ENCODE measurements around the gene AGAP1. TPM values are rescaled to one million over a fixed set of nuclear protein-coding genes. Genes with fewer than 3 reads are reported as not detected.

The AGAP1 gene
- polyA plus RNA-seq, 1 donor from 2014 or later = 17.4 TPM

- H3K4me3 ChIP-seq (ENCODE audit: low read length) = no peak overlapping the region
- H3K79me2 ChIP-seq (replicated peaks; ENCODE audit: insufficient read depth, low read length) = no peaks in the 10 kb centered on the region
- H2AFZ ChIP-seq (ENCODE audit: low read depth, low read length) = no peak overlapping the region
- no peaks in the 10 kb centered on the region for H3K36me3 ChIP-seq (ENCODE audit: insufficient read depth, low read length)
- TF ChIP-seq MXI1 (conservative IDR thresholded peaks at IDR 0.05; ENCODE audit: poor library complexity, severe bottlenecking) (no peak), EP300 (conservative IDR thresholded peaks at IDR 0.05; ENCODE audit: poor library complexity, severe bottlenecking) (no peak), RAD21 (conservative IDR thresholded peaks at IDR 0.05) (no peak), SMC3 (conservative IDR thresholded peaks at IDR 0.05; ENCODE audit: poor library complexity) (no peak), POLR2AphosphoS5 (IDR thresholded peaks at IDR 0.05) (no peak), EZH2 (IDR thresholded peaks at IDR 0.05; ENCODE audit: borderline replicate concordance, insufficient read depth, low read length, poor library complexity, severe bottlenecking) (no peak), TAF1 (IDR thresholded peaks at IDR 0.05; ENCODE audit: low read depth) (no peak)
- TF ChIP-seq, protein P1, sequence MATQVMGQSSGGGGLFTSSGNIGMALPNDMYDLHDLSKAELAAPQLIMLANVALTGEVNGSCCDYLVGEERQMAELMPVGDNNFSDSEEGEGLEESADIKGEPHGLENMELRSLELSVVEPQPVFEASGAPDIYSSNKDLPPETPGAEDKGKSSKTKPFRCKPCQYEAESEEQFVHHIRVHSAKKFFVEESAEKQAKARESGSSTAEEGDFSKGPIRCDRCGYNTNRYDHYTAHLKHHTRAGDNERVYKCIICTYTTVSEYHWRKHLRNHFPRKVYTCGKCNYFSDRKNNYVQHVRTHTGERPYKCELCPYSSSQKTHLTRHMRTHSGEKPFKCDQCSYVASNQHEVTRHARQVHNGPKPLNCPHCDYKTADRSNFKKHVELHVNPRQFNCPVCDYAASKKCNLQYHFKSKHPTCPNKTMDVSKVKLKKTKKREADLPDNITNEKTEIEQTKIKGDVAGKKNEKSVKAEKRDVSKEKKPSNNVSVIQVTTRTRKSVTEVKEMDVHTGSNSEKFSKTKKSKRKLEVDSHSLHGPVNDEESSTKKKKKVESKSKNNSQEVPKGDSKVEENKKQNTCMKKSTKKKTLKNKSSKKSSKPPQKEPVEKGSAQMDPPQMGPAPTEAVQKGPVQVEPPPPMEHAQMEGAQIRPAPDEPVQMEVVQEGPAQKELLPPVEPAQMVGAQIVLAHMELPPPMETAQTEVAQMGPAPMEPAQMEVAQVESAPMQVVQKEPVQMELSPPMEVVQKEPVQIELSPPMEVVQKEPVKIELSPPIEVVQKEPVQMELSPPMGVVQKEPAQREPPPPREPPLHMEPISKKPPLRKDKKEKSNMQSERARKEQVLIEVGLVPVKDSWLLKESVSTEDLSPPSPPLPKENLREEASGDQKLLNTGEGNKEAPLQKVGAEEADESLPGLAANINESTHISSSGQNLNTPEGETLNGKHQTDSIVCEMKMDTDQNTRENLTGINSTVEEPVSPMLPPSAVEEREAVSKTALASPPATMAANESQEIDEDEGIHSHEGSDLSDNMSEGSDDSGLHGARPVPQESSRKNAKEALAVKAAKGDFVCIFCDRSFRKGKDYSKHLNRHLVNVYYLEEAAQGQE (IDR thresholded peaks at IDR 0.05; ENCODE audit: borderline replicate concordance) = no peak
- TF ChIP-seq, protein P2, sequence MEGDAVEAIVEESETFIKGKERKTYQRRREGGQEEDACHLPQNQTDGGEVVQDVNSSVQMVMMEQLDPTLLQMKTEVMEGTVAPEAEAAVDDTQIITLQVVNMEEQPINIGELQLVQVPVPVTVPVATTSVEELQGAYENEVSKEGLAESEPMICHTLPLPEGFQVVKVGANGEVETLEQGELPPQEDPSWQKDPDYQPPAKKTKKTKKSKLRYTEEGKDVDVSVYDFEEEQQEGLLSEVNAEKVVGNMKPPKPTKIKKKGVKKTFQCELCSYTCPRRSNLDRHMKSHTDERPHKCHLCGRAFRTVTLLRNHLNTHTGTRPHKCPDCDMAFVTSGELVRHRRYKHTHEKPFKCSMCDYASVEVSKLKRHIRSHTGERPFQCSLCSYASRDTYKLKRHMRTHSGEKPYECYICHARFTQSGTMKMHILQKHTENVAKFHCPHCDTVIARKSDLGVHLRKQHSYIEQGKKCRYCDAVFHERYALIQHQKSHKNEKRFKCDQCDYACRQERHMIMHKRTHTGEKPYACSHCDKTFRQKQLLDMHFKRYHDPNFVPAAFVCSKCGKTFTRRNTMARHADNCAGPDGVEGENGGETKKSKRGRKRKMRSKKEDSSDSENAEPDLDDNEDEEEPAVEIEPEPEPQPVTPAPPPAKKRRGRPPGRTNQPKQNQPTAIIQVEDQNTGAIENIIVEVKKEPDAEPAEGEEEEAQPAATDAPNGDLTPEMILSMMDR (IDR thresholded peaks at IDR 0.05; ENCODE audit: poor library complexity, severe bottlenecking) = no peak
- H3K27ac ChIP-seq (ENCODE audit: low read length) = no peak overlapping the region
- H3F3A ChIP-seq (ENCODE audit: insufficient read depth, low read length, poor library complexity, severe bottlenecking) = no peaks in the 10 kb centered on the region
- no peak overlapping the region for H3K9ac ChIP-seq (ENCODE audit: low read length)
- H3K9me3 ChIP-seq (ENCODE audit: low read length) = no peaks in the 10 kb centered on the region
- no peaks in the 10 kb centered on the region for H3K9me2 ChIP-seq (ENCODE audit: insufficient read depth, low read length)
- H3K27me3 ChIP-seq (ENCODE audit: insufficient read depth, low read depth, low read length) = no peaks in the 10 kb centered on the region
- H4K20me1 ChIP-seq (ENCODE audit: insufficient read depth) = no peaks in the 10 kb centered on the region
- no peak overlapping the region for H3K4me2 ChIP-seq (ENCODE audit: low read length)
These were observed 360.4 kb downstream of the AGAP1 start for GRCh38 chr2:235854276-235854675.

DNA sequence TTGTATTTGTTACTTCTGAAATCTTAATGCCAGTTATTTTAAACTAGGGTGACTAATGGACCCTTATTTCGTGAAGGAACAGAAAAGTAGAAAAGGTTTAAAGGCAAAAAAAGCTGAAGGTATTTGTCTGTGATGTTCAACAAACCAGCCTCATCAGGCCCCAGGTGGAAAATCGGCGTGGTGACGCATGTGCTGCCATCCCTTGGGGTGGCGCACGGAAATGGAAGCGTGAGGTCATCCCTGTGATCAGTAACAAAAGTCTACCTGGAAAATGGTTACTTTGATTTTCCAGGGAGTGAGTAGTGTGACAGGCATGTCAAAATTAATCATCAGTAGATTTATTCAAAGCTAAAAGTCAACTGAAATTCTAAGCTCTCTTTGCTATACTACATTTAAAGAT is 361.2 kb downstream of the AGAP1 start:
- no peaks in the 10 kb centered on the region for H3F3A ChIP-seq (ENCODE audit: insufficient read depth, low read length, poor library complexity, severe bottlenecking)
- no peak overlapping the region for H3K4me2 ChIP-seq (ENCODE audit: low read length)
- no peak for TF ChIP-seq MXI1 (conservative IDR thresholded peaks at IDR 0.05; ENCODE audit: poor library complexity, severe bottlenecking)
- no peak for TF ChIP-seq TAF1 (IDR thresholded peaks at IDR 0.05; ENCODE audit: low read depth)
- TF ChIP-seq RAD21 (conservative IDR thresholded peaks at IDR 0.05) = no peak
- TF ChIP-seq SMC3 (conservative IDR thresholded peaks at IDR 0.05; ENCODE audit: poor library complexity) = no peak
- TF ChIP-seq, protein P1 (IDR thresholded peaks at IDR 0.05; ENCODE audit: borderline replicate concordance) = no peak
- no peak for TF ChIP-seq EZH2 (IDR thresholded peaks at IDR 0.05; ENCODE audit: borderline replicate concordance, insufficient read depth, low read length, poor library complexity, severe bottlenecking)
- TF ChIP-seq, protein P2 (IDR thresholded peaks at IDR 0.05; ENCODE audit: poor library complexity, severe bottlenecking) = no peak
- TF ChIP-seq EP300 (conservative IDR thresholded peaks at IDR 0.05; ENCODE audit: poor library complexity, severe bottlenecking) = no peak
- TF ChIP-seq POLR2AphosphoS5 (IDR thresholded peaks at IDR 0.05) = no peak
- no peak overlapping the region for H3K27ac ChIP-seq (ENCODE audit: low read length)
- H3K9ac ChIP-seq (ENCODE audit: low read length) = no peak overlapping the region
- no peaks in the 10 kb centered on the region for H3K36me3 ChIP-seq (ENCODE audit: insufficient read depth, low read length)
- H3K9me3 ChIP-seq (ENCODE audit: low read length) = no peaks in the 10 kb centered on the region
- no peaks in the 10 kb centered on the region for H4K20me1 ChIP-seq (ENCODE audit: insufficient read depth)
- no peaks in the 10 kb centered on the region for H3K27me3 ChIP-seq (ENCODE audit: insufficient read depth, low read depth, low read length)
- H3K79me2 ChIP-seq (replicated peaks; ENCODE audit: insufficient read depth, low read length) = no peaks in the 10 kb centered on the region
- no peaks in the 10 kb centered on the region for H3K9me2 ChIP-seq (ENCODE audit: insufficient read depth, low read length)
- no peak overlapping the region for H3K4me3 ChIP-seq (ENCODE audit: low read length)
- no peak overlapping the region for H2AFZ ChIP-seq (ENCODE audit: low read depth, low read length)

All from neural cell (in vitro differentiated cells).